ENCODE data around the gene LCE3E. TPM values are rescaled to one million over a fixed set of nuclear protein-coding genes. Genes with fewer than 3 reads are reported as not detected.

LCE3E gene, protein sequence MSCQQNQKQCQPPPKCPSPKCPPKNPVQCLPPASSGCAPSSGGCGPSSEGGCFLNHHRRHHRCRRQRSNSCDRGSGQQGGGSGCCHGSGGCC
- 0.68 and 1.6 TPM in 2 replicates for total RNA-seq

GRCh38 chr1:152566681-152567080 lies at the start of gene LCE3E:
TSS of gene LCE3E (minus strand) at chr1:152566780. CDS start at chr1:152566208, 572 bp downstream.

GRCh38 chr1:152613511-152613910 lies 46.9 kb upstream of the LCE3E start, which contains the start of gene LCE3B:
TSS of gene LCE3B (plus strand) at chr1:152613811. CDS start at chr1:152613811, 0 bp downstream.

GRCh38 chr1:152599934-152600333 lies 33.4 kb upstream of the LCE3E start, which contains the start of gene LCE3C:
TSS of gene LCE3C (plus strand) at chr1:152600234. CDS start at chr1:152600732, 498 bp downstream.

GRCh38 chr1:152580433-152580832 lies 13.9 kb upstream of the LCE3E start, which contains the start of gene LCE3D:
TSS of gene LCE3D (minus strand) at chr1:152580516. CDS start at chr1:152579936, 580 bp downstream.

Other genes starting within 250 kb of the LCE3E start
- gene FLG, start 241.5 kb downstream of the LCE3E start, total RNA-seq: 0.08 and 0.16 TPM in 2 replicates
- not detected in 2 replicates for gene FLG2, start 206.8 kb downstream of the LCE3E start, total RNA-seq
- gene CRNN, start 152.5 kb downstream of the LCE3E start, total RNA-seq: not detected in 2 replicates
- not detected in 2 replicates for gene LCE5A, start 56.0 kb downstream of the LCE3E start, total RNA-seq
- 0.23 and 5.9 TPM in 2 replicates for gene CRCT1, start 52.3 kb downstream of the LCE3E start, total RNA-seq
- gene LCE3D, start 13.7 kb upstream of the LCE3E start, total RNA-seq: 6.0 TPM in 1 of 2 replicates, not detected in the other
- gene LCE3C, start 33.5 kb upstream of the LCE3E start, total RNA-seq: not detected in 2 replicates
- gene LCE3B, start 47.0 kb upstream of the LCE3E start, total RNA-seq: not detected in 2 replicates
- gene LCE3A, start 56.3 kb upstream of the LCE3E start, total RNA-seq: not detected in 2 replicates
- gene LCE2D, start 96.6 kb upstream of the LCE3E start, total RNA-seq: not detected in 2 replicates
- gene LCE2C, start 108.5 kb upstream of the LCE3E start, total RNA-seq: not detected in 2 replicates
- not detected in 2 replicates for gene LCE2B, start 119.3 kb upstream of the LCE3E start, total RNA-seq
- not detected in 2 replicates for gene LCE2A, start 131.6 kb upstream of the LCE3E start, total RNA-seq
- not detected in 2 replicates for gene LCE4A, start 141.4 kb upstream of the LCE3E start, total RNA-seq
- 0.04 TPM in 1 of 2 replicates, not detected in the other for gene KPRP, start 191.2 kb upstream of the LCE3E start, total RNA-seq
- not detected in 2 replicates for gene LCE1F, start 208.4 kb upstream of the LCE3E start, total RNA-seq
- 0.91 TPM in 1 of 2 replicates, not detected in the other for gene LCE1E, start 219.5 kb upstream of the LCE3E start, total RNA-seq
- gene LCE1D, start 229.9 kb upstream of the LCE3E start, total RNA-seq: not detected in 2 replicates
- gene LCE1C, start 239.9 kb upstream of the LCE3E start, total RNA-seq: 1.1 and 9.9 TPM in 2 replicates
- 0.11 TPM in 1 of 2 replicates, not detected in the other for gene LCE1B, start 245.2 kb upstream of the LCE3E start, total RNA-seq